HG03025 (cell line): ENCODE measurements around the gene CLNK.

ENCODE experiments used
- ATAC-seq: cut with Tn5 transposase; IDR thresholded peaks from one replicate; pipeline ENCODE4 v1.9.1; 2021; ENCODE audit warnings: mild to moderate bottlenecking, moderate library complexity; ENCODE audit not compliant: unreplicated experiment, low FRiP score

Gene CLNK

DNA sequence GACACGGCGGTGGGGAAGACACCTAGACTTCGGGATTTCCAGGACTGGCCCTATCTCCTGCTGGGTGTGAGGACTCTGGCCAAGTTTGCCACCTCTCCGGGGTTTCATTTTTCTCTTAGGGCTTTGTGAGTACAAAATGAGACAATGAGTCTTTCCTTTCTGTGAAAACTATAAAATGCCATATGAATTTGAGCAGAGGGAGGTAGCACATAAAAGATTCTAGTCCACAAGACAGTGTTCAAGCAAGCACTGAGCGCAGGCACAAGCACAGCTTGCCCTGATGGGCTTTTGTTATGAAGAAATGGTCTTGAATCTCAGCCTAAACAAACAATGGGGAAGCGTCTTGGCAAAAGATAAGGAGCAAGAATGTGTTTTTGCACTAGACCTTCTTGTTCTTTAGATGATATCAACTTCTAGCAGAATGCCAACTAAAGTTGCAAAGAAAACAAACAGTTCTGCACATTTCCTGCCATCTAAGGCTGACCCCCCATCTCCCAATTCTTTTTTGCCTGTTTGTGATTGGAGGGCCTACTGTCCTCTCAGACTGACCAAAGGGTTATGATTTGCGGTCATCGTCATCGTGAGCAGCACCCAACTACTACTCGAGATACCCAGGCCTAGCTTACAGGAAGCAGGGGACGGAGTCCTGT, 154.3 kb downstream of the CLNK start:
- no peak for ATAC-seq

DNA sequence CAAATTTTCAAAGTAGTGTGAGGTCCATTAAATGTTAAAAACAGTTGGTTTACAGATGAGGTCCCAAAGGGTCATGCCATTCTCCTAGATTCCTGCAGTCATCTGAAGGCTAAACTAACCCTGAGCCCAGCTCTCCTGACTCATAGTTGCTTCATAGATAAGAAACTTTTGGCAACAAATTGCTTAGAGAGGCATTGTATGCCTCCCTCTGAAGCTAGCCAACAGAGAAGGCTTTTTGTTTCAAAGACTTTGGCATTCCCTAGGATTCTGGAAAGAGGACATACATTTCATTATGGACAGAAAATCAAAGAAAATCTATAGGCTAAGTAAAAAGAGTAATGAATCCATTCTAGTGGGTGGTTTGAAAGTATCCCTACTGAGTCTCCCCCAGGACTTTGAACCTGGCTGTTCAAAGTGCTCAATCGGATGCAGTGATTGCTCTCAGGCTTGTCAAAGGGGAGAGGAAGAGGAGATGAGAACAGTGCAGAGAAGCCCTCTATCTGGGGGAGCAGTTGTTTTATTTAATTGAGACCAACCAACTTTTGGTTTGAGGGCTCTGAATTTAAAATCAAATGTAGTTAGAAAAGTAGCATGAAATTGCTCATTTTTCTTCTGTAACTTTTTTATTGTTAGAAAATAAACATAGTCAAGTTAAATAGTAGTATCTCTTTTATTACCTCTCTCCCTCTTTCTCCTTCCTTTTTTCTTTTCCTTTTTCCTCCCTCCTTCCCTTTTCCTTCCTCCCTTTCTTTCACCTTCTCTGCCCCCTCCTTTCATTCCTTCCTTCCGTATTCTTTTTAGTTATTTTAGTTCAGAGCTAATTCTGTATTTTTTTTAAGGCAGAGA, 155.1 kb downstream of the CLNK start:
- ATAC-seq: no peak

DNA sequence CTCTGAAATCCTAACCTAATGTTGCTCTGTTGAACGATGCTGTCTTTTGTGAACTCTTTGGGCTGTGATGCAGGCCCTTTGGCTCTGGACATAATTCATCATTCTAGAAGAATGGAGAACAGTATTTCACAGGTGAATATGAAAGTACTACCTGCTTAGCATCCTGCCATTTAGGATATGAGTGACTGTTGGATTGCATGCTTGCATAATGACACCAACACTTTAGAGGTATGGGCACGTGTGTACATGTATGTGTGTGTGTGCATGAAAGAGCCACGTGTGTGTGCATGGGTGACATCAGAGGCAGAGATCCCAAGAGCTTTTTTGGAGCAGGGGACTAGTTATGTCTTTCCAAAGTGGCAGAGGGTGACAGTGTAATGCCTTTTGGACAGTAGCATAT, 157.1 kb downstream of the CLNK start:
- no peak for ATAC-seq

DNA sequence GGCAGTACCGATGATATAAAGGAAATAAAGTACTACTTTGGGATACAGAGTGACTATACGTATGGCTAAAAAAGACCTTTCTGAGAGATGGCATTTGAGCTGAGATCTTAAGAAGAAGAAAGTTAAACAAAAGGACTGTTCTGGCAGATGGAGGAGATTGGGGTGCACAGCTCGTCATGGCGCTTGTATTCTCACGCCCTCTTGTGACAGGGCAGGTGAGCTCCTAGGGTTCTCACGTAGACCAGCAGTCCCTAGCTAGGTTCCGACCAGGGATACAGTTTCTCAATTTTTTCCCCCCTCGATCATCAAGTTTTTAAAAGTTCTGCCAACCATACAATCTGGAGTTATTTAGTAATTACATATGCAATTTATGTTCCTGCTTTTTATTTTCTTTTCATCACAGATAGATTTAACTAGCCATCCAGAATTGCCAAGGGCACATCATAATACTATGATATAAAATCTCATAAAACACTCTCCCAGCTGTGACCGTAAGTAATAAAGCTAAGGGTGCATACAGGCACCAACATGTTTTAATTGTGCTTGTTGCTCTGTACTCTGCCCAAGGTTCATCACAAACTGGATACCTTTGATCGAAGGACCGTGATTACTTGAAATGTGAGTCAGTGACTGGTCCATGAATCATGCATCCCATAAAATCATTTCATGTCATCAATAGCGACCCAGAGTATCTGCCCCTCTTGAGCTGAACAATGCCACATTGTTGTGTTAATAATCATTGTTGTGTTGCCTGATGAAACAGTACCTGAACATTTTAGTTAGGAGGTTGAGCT, 157.9 kb downstream of the CLNK start:
- ATAC-seq: no peak

DNA sequence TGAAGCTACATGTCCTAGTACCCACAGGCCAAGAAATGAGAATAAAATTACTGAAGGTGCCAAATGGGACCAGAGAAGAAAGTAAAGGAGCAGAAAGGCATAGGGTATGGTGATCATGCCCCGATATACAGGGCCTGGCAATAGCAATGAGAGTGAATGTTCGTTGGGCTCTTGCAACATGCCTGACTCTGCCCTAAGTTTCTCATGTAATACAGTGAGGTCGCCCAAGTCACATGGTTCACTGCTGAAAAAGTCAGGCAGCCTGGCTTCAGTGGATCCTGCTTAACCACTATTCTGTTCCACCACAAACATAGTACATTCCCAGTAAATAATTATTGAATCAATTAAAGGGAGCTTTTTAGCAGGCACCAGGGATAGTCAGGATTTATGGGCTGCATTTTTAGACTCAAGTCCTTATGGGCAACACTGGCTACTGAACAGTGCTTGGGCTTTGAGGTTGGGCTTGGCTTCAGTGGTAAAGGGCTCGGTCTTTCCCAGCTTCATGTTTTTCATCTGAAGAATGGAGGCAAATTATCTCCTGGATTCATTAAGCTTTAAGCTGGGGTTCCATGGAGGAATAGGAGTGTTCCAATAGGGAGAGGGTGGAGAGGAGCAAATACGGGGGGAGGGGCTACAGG, 160.3 kb downstream of the CLNK start:
- no peak for ATAC-seq

DNA sequence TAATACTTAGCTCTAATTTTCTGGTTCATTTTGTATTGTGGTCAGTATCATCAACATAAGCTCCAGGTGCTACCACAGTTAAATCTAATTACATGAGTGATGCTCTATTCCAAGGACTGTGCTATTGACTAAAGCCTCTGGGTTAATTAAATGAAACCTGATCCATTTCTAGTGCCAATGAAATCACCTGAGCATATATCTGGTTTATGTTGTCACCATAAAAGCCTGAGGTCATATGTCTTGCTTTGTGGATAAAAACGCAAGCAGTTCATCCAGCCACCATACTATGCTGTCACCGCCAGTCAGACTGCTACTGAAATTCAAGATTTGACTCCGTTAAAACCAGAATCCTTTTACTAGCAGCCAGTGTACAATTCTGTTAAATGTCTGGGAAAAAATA, 163.1 kb downstream of the CLNK start:
- ATAC-seq: no peak

DNA sequence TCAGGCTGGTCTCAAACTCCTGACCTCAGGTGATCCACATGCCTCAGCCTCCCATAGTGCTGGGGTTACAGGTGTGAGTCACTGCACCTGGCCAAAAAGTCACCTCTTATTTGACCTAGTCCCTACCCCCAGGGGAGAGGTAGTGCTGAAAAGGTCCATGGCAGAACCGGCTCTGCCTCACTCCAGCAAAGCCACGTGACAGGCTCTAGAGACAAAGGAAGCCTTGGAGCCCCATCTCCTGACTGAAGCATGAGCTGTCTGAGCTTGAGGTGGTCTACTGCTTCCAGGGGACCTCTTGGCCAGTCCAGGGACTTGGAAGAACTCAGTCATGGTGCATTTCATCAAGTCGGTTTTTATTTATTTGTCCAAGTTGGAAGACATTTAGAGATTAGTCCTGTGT, 174.8 kb downstream of the CLNK start:
- no peak for ATAC-seq

DNA sequence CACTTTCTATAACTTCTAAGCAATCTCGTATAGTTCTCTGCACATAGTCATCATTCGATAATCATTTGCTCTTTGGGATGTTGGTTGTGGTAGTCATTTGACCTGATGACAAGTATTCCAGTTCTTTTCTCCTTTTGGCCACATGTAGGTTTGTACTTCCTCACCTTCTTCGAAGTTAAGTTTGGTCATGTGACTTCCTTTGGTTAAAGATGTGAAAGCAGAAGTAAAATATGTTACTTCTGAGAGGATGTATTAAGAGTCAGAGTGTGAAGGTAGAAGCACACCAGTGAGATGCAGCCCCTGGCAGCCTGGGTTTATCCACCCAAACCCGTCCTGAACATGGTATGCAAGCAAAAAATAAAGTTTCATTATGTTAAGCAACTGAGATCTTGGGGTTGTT, 178.5 kb downstream of the CLNK start:
- no peak for ATAC-seq

DNA sequence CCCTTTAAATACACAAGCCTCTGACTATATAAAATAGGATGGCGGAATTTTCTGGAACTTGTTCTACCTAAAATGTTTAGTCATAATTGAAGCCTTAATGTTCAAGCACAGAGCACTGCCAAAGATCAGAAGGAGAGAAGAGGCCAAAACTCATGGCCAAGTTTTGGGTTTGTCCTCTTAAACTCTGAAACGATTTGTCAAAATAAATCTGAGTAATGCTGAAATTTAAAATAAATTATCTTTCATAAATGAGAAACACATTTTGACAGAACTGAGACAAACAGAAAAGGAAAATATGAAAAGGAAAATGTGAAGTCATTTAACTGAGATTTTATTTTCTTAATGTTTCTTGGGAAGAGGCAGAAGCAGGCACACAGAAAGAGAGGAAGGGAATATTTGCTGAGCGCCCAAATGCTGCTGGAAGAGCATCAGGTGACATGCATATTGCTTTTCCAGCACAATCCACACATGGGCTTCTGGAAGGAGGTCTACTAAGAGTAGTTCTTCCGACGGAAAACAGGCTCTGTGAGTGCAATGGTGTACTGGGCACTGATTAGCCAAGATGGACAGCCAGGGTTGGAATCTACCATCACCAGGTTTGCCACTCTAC, 179.9 kb downstream of the CLNK start:
- no peak for ATAC-seq

DNA sequence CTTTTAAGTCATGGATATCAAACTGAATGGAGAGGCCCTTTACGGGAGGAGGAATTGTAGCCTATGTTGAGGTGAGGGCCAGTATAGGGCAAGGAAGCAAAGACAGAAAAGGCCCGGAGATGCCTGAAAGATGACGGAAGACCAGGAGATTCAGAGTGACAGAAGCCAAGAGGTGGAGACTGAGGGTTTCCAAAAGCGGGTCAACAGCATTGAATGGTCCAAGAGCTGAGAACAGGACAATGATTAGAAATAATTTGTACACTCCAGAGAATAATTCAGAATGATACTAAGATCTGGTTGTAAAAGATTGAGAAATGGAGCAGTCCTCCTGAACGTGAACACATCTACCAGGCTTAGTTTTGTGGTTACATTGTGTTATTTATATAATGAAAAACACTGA, 181.9 kb downstream of the CLNK start:
- no peak for ATAC-seq

DNA sequence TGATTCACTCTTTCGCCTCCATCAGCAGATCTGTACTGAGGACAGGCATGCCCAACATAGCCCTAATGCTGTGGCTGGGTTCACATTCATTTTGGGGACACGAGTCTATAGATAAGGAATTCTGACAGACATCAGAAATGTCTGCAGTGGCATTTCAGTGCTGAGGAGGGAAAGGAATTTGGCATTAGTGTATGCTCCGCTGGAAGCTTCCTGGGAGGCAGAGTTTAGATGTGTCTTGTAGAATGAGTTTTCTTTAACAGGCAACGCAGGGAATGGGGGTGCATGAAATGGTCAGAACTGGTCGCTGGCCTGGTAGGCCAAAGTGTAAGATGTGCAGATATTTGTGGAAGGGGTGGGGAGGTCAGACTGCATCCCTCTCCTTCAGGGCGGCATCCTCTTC, 183.8 kb downstream of the CLNK start:
- no peak for ATAC-seq

DNA sequence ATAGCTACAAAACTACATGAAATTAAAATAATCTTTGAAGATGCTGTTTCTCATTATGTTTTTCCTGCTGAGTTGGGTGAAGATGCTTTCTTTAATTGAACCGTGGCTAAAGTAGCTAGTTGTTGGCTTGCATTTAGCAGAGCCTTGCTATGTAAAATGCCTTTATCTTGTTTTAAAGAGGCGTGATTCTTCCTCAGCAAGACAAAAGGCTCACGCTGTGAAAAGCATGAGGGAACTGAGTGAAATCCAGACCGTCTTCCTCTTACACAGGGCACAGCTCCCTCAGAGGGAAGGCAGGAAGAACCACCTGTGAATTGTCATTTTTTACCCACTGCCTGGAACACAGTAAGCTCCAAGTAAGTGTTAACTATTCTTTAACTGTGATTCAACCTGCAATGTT, 188.4 kb downstream of the CLNK start:
- no peak for ATAC-seq

DNA sequence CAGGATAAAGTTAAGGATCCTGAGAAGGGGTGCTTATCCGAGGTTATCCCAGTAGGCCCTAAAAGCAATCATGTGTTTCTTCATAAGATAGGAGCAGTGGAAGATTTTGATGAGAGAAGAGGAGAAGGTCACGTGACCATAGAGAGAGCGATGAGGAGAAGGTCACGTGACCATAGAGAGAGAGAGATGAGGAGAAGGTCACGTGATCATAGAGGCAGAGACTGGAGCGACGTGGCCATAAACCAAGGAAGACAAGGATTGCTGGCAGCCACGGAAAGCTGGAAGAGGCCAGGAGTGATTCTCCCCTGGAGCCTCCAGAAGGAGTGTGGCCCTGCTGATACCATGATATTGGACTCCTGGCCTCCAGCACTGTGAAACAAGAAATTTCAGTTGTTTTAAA, 188.9 kb downstream of the CLNK start:
- no peak for ATAC-seq

DNA sequence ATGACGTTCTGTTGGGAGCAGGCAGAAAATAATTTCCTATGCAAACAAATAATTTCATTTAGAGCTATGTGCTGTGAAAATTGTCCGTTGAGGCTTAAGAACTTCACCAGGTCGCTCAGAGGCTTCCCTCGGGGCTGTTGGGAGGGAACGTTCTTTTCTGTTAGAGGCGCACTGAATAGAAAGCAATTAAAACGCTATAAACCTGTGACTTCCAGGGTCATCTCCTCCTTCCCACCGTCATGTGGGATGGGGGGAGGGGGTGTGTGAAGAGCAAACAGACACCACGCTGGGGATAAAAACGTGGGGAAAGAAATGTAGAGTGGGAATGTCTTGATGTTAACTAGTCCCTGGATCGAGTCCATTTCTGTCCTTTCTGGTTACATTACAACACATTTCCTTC, 192.1 kb downstream of the CLNK start:
- ATAC-seq: no peak

DNA sequence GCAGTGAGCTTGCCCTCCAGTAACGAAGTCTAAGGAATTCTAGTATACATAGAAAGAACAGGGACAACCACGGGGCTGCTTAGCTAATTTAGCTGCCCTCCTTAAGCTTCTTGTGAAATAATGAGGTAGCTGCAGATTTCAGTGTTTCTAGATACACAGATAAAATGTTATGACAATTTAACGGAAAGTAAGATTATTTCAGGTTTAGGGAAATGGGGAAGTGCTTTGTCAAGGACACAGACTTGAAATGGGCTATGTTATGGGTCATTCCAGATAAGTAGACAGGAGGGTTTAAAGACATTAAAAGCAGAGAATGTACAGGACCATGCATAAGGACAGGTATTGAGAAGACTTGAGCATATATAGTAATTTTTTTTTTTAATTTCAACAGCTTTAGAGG, 193.2 kb downstream of the CLNK start:
- no peak for ATAC-seq

DNA sequence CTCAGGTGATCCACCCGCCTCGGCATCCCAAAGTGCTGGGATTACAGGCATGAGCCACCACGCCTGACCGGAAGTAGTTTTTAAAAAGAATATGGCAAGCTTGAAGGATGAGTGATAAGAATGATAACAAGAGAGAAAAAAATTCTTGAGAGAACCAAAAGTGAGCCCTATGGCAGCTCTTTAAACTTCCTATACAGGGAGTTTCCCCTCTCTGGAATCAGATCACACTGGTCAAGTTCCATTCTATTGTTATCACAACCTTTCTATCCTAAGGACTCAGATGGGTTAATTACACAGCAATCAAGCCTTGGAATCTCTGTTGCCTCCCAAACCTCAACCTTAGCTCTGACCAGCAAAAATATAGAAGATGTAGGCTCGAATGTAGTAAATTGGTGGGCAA, 193.6 kb downstream of the CLNK start:
- no peak for ATAC-seq

DNA sequence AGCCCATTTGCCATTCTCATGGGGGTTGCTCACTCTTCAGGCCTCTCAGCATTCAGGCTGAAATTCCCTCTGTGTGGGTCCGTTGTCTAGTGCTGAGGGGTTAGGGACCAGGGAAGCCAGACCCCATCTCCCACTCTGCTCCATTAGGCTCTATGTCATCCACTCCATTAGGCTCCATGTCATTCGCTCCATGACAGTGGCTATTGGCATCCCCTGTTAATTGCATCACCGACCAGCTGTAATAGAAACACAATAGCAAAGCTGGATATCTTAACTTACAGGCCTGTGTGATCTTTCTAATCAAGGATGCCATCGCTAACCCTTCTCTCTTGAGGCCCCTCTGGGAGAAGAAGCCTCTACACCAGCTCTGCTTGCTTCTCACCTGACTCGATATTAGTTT, 201.7 kb downstream of the CLNK start:
- no peak for ATAC-seq

DNA sequence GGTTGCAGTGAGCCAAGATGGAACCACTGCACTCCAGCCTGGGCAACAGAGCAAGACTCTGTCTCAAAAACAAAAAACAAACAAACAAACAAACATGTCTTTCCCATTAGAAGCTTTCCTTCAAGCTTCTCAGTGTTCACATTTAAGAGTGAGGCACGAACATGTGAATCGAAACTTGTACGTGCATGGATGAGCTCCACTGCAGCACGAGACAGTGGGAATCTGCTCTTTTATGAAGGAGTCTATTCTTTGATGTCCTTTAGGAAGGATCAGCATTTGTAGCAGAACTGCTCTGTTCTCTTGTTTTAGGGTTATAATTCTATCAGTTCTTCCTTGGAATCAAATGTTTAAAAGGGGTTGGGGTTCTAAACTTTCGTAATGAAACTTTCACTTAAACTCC, 204.0 kb downstream of the CLNK start:
- ATAC-seq: no peak

DNA sequence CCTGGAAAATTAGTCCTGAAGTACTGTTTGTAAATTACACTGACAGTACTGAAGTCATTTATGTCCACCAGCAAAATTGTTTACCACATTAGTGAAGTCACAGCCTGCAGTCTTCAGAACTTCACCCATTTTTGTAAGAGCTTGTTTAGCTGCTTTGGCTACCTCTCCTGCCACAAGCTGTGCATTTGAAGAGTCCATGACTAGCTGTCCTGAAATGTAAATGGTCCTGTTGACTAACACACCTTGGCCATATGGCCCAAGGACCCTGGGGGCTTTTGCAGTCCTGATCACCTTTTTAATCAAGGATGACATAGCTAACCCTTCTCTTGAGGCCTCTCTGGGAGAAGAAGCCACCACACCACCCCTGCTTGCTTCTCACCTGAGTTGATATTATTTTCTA, 205.9 kb downstream of the CLNK start:
- ATAC-seq: no peak

DNA sequence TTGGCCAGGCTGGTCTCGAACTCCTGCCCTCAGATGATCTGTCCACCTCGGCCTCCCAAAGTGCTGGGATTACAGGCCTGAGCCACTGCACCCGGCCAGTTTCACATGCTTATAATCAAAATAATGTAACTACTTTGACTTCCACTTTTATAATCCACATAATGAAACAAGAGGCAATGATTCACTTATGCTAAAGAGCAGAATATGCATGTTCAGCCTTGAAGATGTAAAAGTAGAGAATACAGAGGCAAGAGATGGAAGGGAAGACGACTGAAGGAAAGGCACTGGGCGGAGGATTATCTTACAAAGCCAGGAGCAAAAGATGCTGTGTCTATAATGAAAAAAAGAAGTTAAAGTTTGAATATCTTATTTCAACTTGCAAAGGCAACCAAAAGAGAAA, 214.1 kb downstream of the CLNK start:
- no peak for ATAC-seq

DNA sequence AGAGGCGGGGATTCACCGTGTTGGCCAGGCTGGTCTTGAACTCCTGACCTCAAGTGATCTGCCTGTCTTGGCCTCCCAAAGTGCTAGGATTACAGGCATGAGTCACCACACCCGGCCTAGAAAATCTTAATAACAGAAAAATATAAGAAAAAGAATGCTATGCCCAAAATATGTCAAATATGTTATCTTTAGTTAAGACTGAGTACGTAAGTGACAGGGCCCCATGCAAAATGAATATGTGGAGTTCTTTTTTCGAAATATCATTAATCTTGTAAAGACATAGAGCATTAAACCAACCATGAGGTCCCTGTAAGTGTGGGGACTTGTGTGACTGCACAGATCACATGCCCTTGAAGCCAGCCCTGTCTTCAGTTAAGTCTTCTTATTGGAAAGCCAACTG, 218.4 kb downstream of the CLNK start:
- ATAC-seq: no peak
